A549 treated with dexamethasone at 1 μM for 4 hours (cell line): ENCODE measurements around the gene CCL15. TPM values are rescaled to one million over a fixed set of nuclear protein-coding genes. Genes with fewer than 3 reads are reported as not detected.

Experiments used
- total RNA-seq: library from RNA; stranded (reverse); fragments of 200-300 nt; extraction: Qiagen RNA extraction; gene quantifications from 5 replicates; pipeline ENCODE4 v1.2.3, GENCODE V29; 2022

CCL15 gene, protein sequence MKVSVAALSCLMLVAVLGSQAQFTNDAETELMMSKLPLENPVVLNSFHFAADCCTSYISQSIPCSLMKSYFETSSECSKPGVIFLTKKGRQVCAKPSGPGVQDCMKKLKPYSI
- 0.13 TPM in 1 of 5 replicates, not detected in the others for total RNA-seq

DNA sequence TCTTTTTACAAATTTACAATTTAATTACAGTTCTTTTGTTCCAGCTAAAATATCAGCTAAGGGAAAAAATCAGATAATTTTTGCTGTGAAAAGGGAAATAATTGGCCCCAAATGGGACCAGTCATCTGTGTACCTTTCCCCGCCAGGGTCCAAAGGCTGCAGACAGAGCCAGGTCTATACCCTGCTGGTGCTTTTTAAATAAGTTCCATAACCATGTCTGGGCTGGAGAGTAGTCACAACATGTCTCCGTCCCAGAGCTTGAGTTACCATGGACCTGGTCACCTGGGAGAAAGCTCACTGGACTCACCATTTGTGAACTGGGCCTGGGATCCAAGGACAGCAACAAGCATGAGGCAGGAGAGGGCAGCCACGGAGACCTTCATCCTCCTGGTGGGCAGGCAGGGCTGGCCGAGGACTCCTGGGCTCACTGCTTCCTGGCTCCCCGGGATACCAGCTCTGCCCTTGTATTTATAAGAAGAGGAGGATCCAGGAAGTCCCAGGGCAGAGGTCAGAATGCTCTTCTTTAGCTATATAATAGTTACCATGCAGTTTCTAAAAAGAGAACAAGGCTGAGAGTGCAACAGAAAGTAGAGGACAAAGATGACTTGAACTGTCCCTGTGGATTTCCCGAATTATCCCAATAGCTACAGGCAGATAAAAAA lies at the start of gene CCL15:
CCL15 (minus strand) TSS at position 444 of the 662 bp plus-strand sequence; CDS start at position 383, 61 bp downstream.

GRCh38 chr17:36017799-36018198 lies 16.4 kb upstream of the CCL15 start, which contains the start of gene CCL23:
CCL23 (minus strand) TSS chr17:36017972; CDS start chr17:36017897, 75 bp downstream.

DNA sequence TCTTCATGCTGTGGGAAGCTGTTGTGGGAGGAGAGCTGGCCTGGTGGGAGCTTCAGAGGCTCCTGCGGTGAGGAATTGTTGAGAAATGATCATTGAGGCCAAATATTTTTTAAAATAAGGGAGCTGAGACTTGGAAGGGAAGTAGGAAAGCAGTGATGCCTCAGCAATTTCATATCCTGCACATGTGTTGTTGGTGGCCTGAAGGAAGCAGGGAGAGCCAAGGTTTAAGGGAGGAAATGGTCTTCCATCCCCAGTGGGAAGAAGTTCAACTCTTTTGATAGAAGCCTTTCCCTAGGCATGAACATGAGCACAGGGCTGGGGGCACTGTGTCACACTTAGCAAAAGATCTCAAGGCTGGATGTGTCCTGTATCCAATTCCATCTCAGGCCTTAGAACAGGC lies 14.7 kb downstream of the CCL15 start, which contains the start of gene CCL14:
CCL14 (minus strand) TSS at position 87 of the 400 bp plus-strand sequence; CDS start at position 7, 80 bp downstream.

DNA sequence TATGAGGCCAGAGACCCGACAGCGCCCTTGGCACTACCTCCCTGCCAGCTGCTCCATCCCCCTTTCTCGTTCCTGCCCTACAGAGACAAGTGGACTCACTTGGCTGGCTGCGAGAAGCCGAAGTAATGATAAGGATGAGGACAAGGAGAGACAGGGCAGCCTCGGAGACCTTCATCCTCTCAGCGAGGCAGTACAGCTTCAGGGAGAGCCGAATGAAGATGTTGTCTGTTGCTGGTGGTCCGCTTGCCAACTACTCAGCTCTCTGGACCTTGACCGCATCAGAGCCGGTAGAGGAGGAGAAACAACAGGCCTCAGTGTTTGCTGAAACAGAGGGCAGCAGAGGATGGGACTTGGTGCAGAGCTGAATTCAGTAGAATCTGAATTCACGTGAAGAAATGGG lies 20.1 kb downstream of the CCL15 start, which contains the start of gene CCL16:
CCL16 (minus strand) TSS at position 252 of the 400 bp plus-strand sequence; CDS start at position 175, 77 bp downstream.

Other genes with a start within 250 kb of the CCL15 start
- gene GAS2L2, start 248.3 kb downstream of the CCL15 start, total RNA-seq = 0.11 to 0.14 TPM (median 0.12 TPM) in 4 of 5 replicates, not detected in the other
- 0.17 to 0.40 TPM (median 0.33 TPM) in 5 replicates for gene C17orf50, start 240.7 kb downstream of the CCL15 start, total RNA-seq
- gene MMP28, start 205.9 kb downstream of the CCL15 start, total RNA-seq = 4.9 to 8.8 TPM (median 7.5 TPM) in 5 replicates
- gene TAF15, start 192.1 kb downstream of the CCL15 start, total RNA-seq = 206 to 236 TPM (median 230 TPM) in 5 replicates
- gene HEATR9, start 132.7 kb downstream of the CCL15 start, total RNA-seq = not detected in 5 replicates
- gene CCL5, start 121.2 kb downstream of the CCL15 start, total RNA-seq = 0.80 to 1.7 TPM (median 1.2 TPM) in 5 replicates
- gene RDM1, start 70.8 kb downstream of the CCL15 start, total RNA-seq = 2.2 to 3.3 TPM (median 2.6 TPM) in 5 replicates
- not detected in 5 replicates for gene LYZL6, start 57.8 kb downstream of the CCL15 start, total RNA-seq
- gene CCL16, start 20.1 kb downstream of the CCL15 start, total RNA-seq = not detected in 5 replicates
- not detected in 5 replicates for gene CCL14, start 14.8 kb downstream of the CCL15 start, total RNA-seq
- gene CCL23, start 16.4 kb upstream of the CCL15 start, total RNA-seq = not detected in 5 replicates
- gene CCL18, start 62.7 kb upstream of the CCL15 start, total RNA-seq = 0.10 TPM in 1 of 5 replicates, not detected in the others
- gene CCL3, start 88.6 kb upstream of the CCL15 start, total RNA-seq = not detected in 5 replicates
- gene CCL4, start 102.3 kb upstream of the CCL15 start, total RNA-seq = 0.29 TPM in 1 of 5 replicates, not detected in the others
- gene TBC1D3B, start 175.1 kb upstream of the CCL15 start, total RNA-seq = 1.1 to 4.4 TPM (median 2.6 TPM) in 5 replicates
- not detected in 5 replicates for gene CCL3L1, start 195.2 kb upstream of the CCL15 start, total RNA-seq
- 0.18 TPM in 1 of 5 replicates, not detected in the others for gene CCL4L2, start 209.5 kb upstream of the CCL15 start, total RNA-seq